ENCODE data around the gene PRR16.

The PRR16 gene

DNA sequence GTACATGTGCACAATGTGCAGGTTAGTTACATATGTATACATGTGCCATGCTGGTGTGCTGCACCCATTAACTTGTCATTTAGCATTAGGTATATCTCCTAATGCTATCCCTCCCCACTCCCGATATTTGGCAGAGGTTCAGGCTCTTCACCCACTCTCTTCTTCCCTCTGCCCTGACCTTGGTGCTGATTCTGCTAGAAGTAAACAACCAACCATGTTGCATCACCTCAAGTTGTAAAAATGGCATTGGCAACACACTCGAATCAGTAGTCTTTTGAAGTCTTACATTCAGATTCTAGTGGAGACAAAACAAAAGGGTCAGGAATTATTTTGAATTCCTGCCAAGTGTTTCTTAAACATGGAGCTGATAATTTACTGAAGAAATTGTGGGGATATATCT is 40.0 kb downstream of the PRR16 start:
- no peak for DNase-seq
- Histone ChIP-seq H3K27me3 (replicated peaks in 2 of 5; ENCODE audit: control insufficient read depth in 4 of 5, insufficient read depth in 5 of 5, low read length in 4 of 5) (no peaks in the 10 kb centered on the region), H3K36me3 (ENCODE audit: control insufficient read depth in 4 of 4, insufficient read depth in 4 of 4, low read length in 3 of 4) (no peaks in the 10 kb centered on the region), H3K9me3 (ENCODE audit: control extremely low read depth in 1 of 5, control insufficient read depth in 4 of 5, insufficient read depth in 2 of 5, low read depth in 1 of 5, low read length in 4 of 5) (no peaks in the 10 kb centered on the region), H3K4me3 (ENCODE audit: control insufficient read depth in 1 of 7, extremely low read depth in 1 of 7, insufficient read depth in 4 of 7, low read depth in 2 of 7, low read length in 6 of 7) (no peak overlapping the region), H3K27ac (ENCODE audit: insufficient read depth in 1 of 2, low read depth in 1 of 2, low read length in 2 of 2, poor library complexity in 1 of 2, severe bottlenecking in 2 of 2) (no peak overlapping the region), H3K4me1 (ENCODE audit: control extremely low read depth in 1 of 4, control insufficient read depth in 4 of 4, insufficient read depth in 4 of 4, low read length in 3 of 4) (no peaks in the 10 kb centered on the region)
- ChIA-PET POLR2A (no interaction called here), CTCF (no interaction called here)
- WGBS (ENCODE audit: insufficient coverage): 100% methylated on average over 2 of the region's 2 CpGs

DNA sequence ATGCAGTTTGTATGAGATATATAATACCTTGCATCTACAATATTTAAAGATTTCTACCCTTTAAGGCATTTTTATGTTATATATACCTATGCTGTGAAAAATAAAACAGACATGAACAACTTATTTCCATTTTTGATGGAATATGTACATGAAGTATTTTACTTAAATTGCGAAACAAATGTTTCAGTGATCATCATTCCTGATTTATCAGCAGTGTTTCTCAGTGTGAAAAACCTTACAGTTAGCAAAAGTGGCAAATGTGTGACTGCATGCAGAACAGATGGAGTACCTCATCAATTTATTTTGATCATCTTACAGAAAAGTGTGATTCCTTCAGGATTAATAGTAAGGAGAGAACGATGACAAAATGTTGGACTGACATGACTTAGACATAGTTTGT is 43.1 kb downstream of the PRR16 start:
- WGBS (ENCODE audit: insufficient coverage): no CpG with 5 or more reads among the region's 2 CpGs
- no peaks in the 10 kb centered on the region for H3K4me1 ChIP-seq (ENCODE audit: control extremely low read depth in 1 of 4, control insufficient read depth in 4 of 4, insufficient read depth in 4 of 4, low read length in 3 of 4)
- no peak overlapping the region for H3K4me3 ChIP-seq (ENCODE audit: control insufficient read depth in 1 of 7, extremely low read depth in 1 of 7, insufficient read depth in 4 of 7, low read depth in 2 of 7, low read length in 6 of 7)
- H3K27me3 ChIP-seq (replicated peaks in 2 of 5; ENCODE audit: control insufficient read depth in 4 of 5, insufficient read depth in 5 of 5, low read length in 4 of 5): no peaks in the 10 kb centered on the region
- no peak overlapping the region for H3K27ac ChIP-seq (ENCODE audit: insufficient read depth in 1 of 2, low read depth in 1 of 2, low read length in 2 of 2, poor library complexity in 1 of 2, severe bottlenecking in 2 of 2)
- ChIA-PET CTCF (no interaction called here), POLR2A (no interaction called here)
- DNase-seq: no peak
- H3K36me3 ChIP-seq (ENCODE audit: control insufficient read depth in 4 of 4, insufficient read depth in 4 of 4, low read length in 3 of 4): no peaks in the 10 kb centered on the region
- H3K9me3 ChIP-seq (ENCODE audit: control extremely low read depth in 1 of 5, control insufficient read depth in 4 of 5, insufficient read depth in 2 of 5, low read depth in 1 of 5, low read length in 4 of 5): no peaks in the 10 kb centered on the region

DNA sequence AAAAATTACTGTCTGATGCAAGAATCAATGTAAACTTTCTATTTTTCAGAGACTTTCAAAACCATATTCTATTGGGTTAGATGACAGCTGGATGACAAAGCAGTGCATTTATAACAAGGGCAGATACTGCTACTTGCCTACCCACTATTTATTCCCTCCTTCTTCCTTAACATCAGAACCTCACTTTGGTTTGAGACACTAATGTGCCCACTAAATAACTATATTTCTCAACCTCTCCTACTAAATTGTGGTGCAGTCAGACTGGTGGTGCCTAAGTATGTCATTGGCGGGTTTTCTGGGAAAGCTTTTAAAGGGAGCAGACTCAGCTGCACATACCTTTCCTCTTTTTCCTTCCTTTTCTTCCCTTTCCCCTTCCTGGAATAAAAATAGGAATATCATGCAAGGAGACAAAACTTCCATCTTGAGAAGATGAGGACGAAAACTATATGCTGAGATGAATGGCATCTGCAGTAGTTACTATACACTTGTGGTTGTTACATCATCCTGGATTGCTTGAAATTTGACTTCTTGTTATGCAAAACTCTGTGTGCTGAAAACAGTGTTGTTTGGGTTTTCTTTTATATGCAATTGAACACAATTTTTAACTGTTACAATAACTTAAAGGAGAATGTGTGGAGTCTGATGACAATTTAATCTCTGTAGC is 43.8 kb downstream of the PRR16 start:
- POLR2A ChIA-PET: no interaction called here
- Histone ChIP-seq H3K4me1 (ENCODE audit: control extremely low read depth in 1 of 4, control insufficient read depth in 4 of 4, insufficient read depth in 4 of 4, low read length in 3 of 4) (no peaks in the 10 kb centered on the region), H3K36me3 (ENCODE audit: control insufficient read depth in 4 of 4, insufficient read depth in 4 of 4, low read length in 3 of 4) (no peaks in the 10 kb centered on the region), H3K27ac (ENCODE audit: insufficient read depth in 1 of 2, low read depth in 1 of 2, low read length in 2 of 2, poor library complexity in 1 of 2, severe bottlenecking in 2 of 2) (no peak overlapping the region), H3K4me3 (ENCODE audit: control insufficient read depth in 1 of 7, extremely low read depth in 1 of 7, insufficient read depth in 4 of 7, low read depth in 2 of 7, low read length in 6 of 7) (no peak overlapping the region), H3K9me3 (ENCODE audit: control extremely low read depth in 1 of 5, control insufficient read depth in 4 of 5, insufficient read depth in 2 of 5, low read depth in 1 of 5, low read length in 4 of 5) (no peaks in the 10 kb centered on the region), H3K27me3 (replicated peaks in 2 of 5; ENCODE audit: control insufficient read depth in 4 of 5, insufficient read depth in 5 of 5, low read length in 4 of 5) (no peaks in the 10 kb centered on the region)
- CTCF ChIA-PET: no interaction called here
- DNase-seq: no peak
- 100% methylated on average over 1 of the region's 2 CpGs for WGBS (ENCODE audit: insufficient coverage)

DNA sequence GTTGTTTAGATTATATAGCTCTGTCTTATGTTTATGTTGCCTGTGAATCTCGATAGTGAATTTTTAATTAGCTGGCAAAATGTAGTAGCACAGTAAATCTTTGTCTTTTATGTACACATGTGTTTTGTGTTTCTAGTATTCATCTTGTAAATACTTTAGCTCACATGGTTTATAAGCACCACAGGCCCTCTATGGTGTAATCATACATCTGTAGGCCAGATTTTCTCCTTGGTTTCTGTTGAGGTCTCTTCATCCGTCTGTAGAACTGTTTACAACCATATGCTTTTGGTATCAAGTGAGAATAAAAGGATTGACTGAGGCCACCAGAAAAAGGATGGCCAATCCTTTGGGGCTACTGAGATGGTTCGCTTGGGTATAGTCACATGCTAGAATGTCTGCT is 45.0 kb downstream of the PRR16 start:
- H3K27me3 ChIP-seq (replicated peaks in 2 of 5; ENCODE audit: control insufficient read depth in 4 of 5, insufficient read depth in 5 of 5, low read length in 4 of 5): no peaks in the 10 kb centered on the region
- POLR2A ChIA-PET: no interaction called here
- WGBS (ENCODE audit: insufficient coverage): 100% methylated on average over 3 of the region's 3 CpGs

DNA sequence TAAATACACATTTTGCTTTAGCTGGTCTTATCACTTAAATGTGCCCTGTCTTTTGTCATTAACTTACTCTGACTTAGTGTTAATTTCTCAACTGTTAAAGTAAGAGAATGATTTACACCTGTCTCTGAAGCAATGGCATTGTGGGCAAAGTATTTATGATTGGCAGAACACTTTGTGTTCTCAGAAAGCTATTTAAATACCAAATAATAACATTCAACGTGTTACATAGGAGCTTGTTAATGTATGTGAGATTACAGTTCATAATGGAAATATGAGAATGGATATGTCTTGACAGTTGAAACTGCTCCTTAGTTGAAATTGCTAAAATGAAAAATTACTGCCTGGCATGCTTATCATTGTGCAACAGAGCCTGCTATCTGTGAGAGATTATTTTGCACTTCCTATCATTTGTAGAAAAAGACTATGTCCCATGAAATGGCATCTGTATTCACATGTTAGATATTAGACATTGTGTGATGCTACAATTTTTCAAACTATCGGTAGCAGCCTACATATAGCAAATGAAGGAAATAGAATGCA is 46.1 kb downstream of the PRR16 start:
- no peak overlapping the region for H3K27ac ChIP-seq (ENCODE audit: insufficient read depth in 1 of 2, low read depth in 1 of 2, low read length in 2 of 2, poor library complexity in 1 of 2, severe bottlenecking in 2 of 2)
- H3K9me3 ChIP-seq (ENCODE audit: control extremely low read depth in 1 of 5, control insufficient read depth in 4 of 5, insufficient read depth in 2 of 5, low read depth in 1 of 5, low read length in 4 of 5): no peaks in the 10 kb centered on the region
- H3K36me3 ChIP-seq (ENCODE audit: control insufficient read depth in 4 of 4, insufficient read depth in 4 of 4, low read length in 3 of 4): no peaks in the 10 kb centered on the region
- DNase-seq: peak; percentile 22 to 68 (median 44)
- ChIA-PET CTCF (interaction anchor here (0.7 kb wide), 1 partner anchor 1677 kb away, joined by 3 read pairs; no protein-coding TSS in a partner anchor), POLR2A (no interaction called here)
- H3K27me3 ChIP-seq (replicated peaks in 2 of 5; ENCODE audit: control insufficient read depth in 4 of 5, insufficient read depth in 5 of 5, low read length in 4 of 5): no peaks in the 10 kb centered on the region
- no CpG with 5 or more reads among the region's 2 CpGs for WGBS (ENCODE audit: insufficient coverage)
- H3K4me1 ChIP-seq (ENCODE audit: control extremely low read depth in 1 of 4, control insufficient read depth in 4 of 4, insufficient read depth in 4 of 4, low read length in 3 of 4): no peaks in the 10 kb centered on the region
- no peak overlapping the region for H3K4me3 ChIP-seq (ENCODE audit: control insufficient read depth in 1 of 7, extremely low read depth in 1 of 7, insufficient read depth in 4 of 7, low read depth in 2 of 7, low read length in 6 of 7)

More for the DNA sequence above, 45.0 kb downstream of the PRR16 start:
- DNase-seq: no peak
- Histone ChIP-seq H3K4me3 (ENCODE audit: control insufficient read depth in 1 of 7, extremely low read depth in 1 of 7, insufficient read depth in 4 of 7, low read depth in 2 of 7, low read length in 6 of 7) (no peak overlapping the region), H3K9me3 (ENCODE audit: control extremely low read depth in 1 of 5, control insufficient read depth in 4 of 5, insufficient read depth in 2 of 5, low read depth in 1 of 5, low read length in 4 of 5) (no peaks in the 10 kb centered on the region), H3K27ac (ENCODE audit: insufficient read depth in 1 of 2, low read depth in 1 of 2, low read length in 2 of 2, poor library complexity in 1 of 2, severe bottlenecking in 2 of 2) (no peak overlapping the region), H3K4me1 (ENCODE audit: control extremely low read depth in 1 of 4, control insufficient read depth in 4 of 4, insufficient read depth in 4 of 4, low read length in 3 of 4) (no peaks in the 10 kb centered on the region), H3K36me3 (ENCODE audit: control insufficient read depth in 4 of 4, insufficient read depth in 4 of 4, low read length in 3 of 4) (no peaks in the 10 kb centered on the region)
- CTCF ChIA-PET: no interaction called here

DNA sequence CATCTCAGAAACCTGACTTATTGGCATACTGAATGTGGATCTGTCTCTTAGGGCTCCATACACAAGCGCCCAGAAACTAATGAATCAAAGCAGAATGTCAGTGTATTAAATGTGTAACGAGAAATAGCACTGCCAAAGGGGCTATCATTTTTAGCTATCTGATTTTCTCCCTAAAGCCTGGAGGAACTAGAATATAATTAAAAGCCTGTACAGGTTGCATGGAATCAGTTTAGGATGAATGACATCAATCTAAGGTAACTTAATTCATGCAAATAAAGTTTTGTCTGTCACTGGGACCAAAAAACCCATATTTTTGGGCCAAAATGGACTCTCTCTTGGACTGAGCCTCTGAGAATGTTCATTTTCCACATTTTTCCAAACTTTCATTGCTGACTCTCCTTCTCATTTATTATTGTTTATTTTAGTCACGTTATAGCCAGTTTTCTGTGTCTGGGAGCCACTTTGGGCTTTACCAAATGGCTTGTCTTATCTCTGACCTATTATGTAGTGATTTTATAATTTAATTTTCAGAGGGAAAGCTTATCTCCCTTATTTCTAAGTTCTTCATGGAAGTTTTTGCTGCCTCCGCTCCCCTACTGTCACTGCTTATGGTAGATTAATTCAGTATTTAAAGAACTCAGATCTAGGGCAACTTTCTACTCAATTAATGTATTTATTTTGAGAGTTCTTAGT is 47.0 kb downstream of the PRR16 start:
- no peaks in the 10 kb centered on the region for H3K27me3 ChIP-seq (replicated peaks in 2 of 5; ENCODE audit: control insufficient read depth in 4 of 5, insufficient read depth in 5 of 5, low read length in 4 of 5)
- no peak for DNase-seq
- no peaks in the 10 kb centered on the region for H3K36me3 ChIP-seq (ENCODE audit: control insufficient read depth in 4 of 4, insufficient read depth in 4 of 4, low read length in 3 of 4)
- no peak overlapping the region for H3K4me3 ChIP-seq (ENCODE audit: control insufficient read depth in 1 of 7, extremely low read depth in 1 of 7, insufficient read depth in 4 of 7, low read depth in 2 of 7, low read length in 6 of 7)
- H3K4me1 ChIP-seq (ENCODE audit: control extremely low read depth in 1 of 4, control insufficient read depth in 4 of 4, insufficient read depth in 4 of 4, low read length in 3 of 4): no peaks in the 10 kb centered on the region
- H3K27ac ChIP-seq (ENCODE audit: insufficient read depth in 1 of 2, low read depth in 1 of 2, low read length in 2 of 2, poor library complexity in 1 of 2, severe bottlenecking in 2 of 2): no peak overlapping the region
- WGBS (ENCODE audit: insufficient coverage): no CpG with 5 or more reads among the region's 4 CpGs
- ChIA-PET POLR2A (no interaction called here), CTCF (no interaction called here)
- H3K9me3 ChIP-seq (ENCODE audit: control extremely low read depth in 1 of 5, control insufficient read depth in 4 of 5, insufficient read depth in 2 of 5, low read depth in 1 of 5, low read length in 4 of 5): no peaks in the 10 kb centered on the region

DNA sequence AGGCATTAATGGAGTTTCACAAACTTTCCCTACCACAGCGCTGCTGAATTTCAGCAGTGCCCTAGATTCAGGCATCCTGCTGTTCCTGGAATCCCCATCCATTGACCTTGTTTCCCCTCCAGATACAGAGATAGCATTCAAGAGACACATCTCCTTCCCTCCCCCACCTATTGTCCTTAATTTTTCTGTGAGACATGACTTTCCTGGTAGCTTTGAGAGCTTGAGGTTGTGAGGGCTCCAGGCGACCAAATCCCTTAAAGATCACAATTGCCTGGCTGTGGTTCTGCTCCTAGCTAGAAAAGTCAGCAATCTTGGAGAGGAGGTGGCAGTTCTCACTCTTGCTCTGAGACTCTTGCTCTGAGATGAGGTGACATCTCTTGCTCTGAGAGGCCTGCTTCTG is 48.0 kb downstream of the PRR16 start:
- no peaks in the 10 kb centered on the region for H3K9me3 ChIP-seq (ENCODE audit: control extremely low read depth in 1 of 5, control insufficient read depth in 4 of 5, insufficient read depth in 2 of 5, low read depth in 1 of 5, low read length in 4 of 5)
- H3K27me3 ChIP-seq (replicated peaks in 2 of 5; ENCODE audit: control insufficient read depth in 4 of 5, insufficient read depth in 5 of 5, low read length in 4 of 5): no peaks in the 10 kb centered on the region
- no peak overlapping the region for H3K27ac ChIP-seq (ENCODE audit: insufficient read depth in 1 of 2, low read depth in 1 of 2, low read length in 2 of 2, poor library complexity in 1 of 2, severe bottlenecking in 2 of 2)
- WGBS (ENCODE audit: insufficient coverage): 88% methylated on average over 2 of the region's 2 CpGs
- H3K4me3 ChIP-seq (ENCODE audit: control insufficient read depth in 1 of 7, extremely low read depth in 1 of 7, insufficient read depth in 4 of 7, low read depth in 2 of 7, low read length in 6 of 7): no peak overlapping the region
- POLR2A ChIA-PET: no interaction called here
- no peaks in the 10 kb centered on the region for H3K36me3 ChIP-seq (ENCODE audit: control insufficient read depth in 4 of 4, insufficient read depth in 4 of 4, low read length in 3 of 4)
- CTCF ChIA-PET: interaction anchor here (1.4 kb wide), 1 partner anchor 17 kb away, joined by 3 read pairs; no protein-coding TSS in a partner anchor
- H3K4me1 ChIP-seq (ENCODE audit: control extremely low read depth in 1 of 4, control insufficient read depth in 4 of 4, insufficient read depth in 4 of 4, low read length in 3 of 4): no peaks in the 10 kb centered on the region
- no peak for DNase-seq
